ENCODE data around the gene SNTN. TPM values are rescaled to one million over a fixed set of nuclear protein-coding genes. Genes with fewer than 3 reads are reported as not detected.

SNTN gene
- total RNA-seq = not detected

- Histone ChIP-seq H3K27ac (replicated peaks in 1 of 4) (no peak within 1 kb of the TSS), H3K9me3 (no peaks in the 10 kb centered on the region), H3K36me3 (no peaks in the 10 kb centered on the region), H3K4me3 (no peak within 1 kb of the TSS), H3K27me3 (no peaks in the 10 kb centered on the region), H3K4me1 (no peaks in the 10 kb centered on the region)
- WGBS = 65% methylated on average over 5 of the region's 5 CpGs
- intact Hi-C loops (cut with DNase I) = no loop called here
- DNase-seq (ENCODE audit: extremely low spot score) = no peak
- TF ChIP-seq POLR2AphosphoS5 (IDR thresholded peaks at IDR 0.05) (no peak), CTCF (IDR thresholded peaks at IDR 0.05) (no peak), POLR2A (IDR thresholded peaks at IDR 0.05; ENCODE audit: low read depth) (no peak), EP300 (IDR thresholded peaks at IDR 0.05) (no peak)
These were observed at the start of gene SNTN for GRCh38 chr3:63652066-63652725. TSS of gene SNTN (plus strand) at chr3:63652675. CDS start at chr3:63652688, 13 bp downstream.

GRCh38 chr3:63607716-63608115 lies 44.8 kb upstream of the SNTN start:
- intact Hi-C loops (cut with DNase I) = no loop called here
- Histone ChIP-seq H3K4me1 (no peaks in the 10 kb centered on the region), H3K27me3 (no peaks in the 10 kb centered on the region), H3K36me3 (no peaks in the 10 kb centered on the region), H3K27ac (replicated peaks in 1 of 4) (no peak overlapping the region), H3K4me3 (no peak overlapping the region), H3K9me3 (no peaks in the 10 kb centered on the region)
- no peak for DNase-seq (ENCODE audit: extremely low spot score)
- TF ChIP-seq CTCF (IDR thresholded peaks at IDR 0.05) = no peak
- TF ChIP-seq POLR2A (IDR thresholded peaks at IDR 0.05; ENCODE audit: low read depth) = no peak
- TF ChIP-seq POLR2AphosphoS5 (IDR thresholded peaks at IDR 0.05) = no peak
- 68% methylated on average over 3 of the region's 3 CpGs for WGBS

GRCh38 chr3:63609408-63609807 lies 43.1 kb upstream of the SNTN start:
- no peak overlapping the region for H3K27ac ChIP-seq (replicated peaks in 1 of 4)
- no peak for DNase-seq (ENCODE audit: extremely low spot score)
- intact Hi-C loops (cut with DNase I) = no loop called here
- H3K36me3 ChIP-seq = no peaks in the 10 kb centered on the region
- 87% methylated on average over 7 of the region's 7 CpGs for WGBS
- no peaks in the 10 kb centered on the region for H3K27me3 ChIP-seq
- H3K4me1 ChIP-seq = no peaks in the 10 kb centered on the region
- H3K9me3 ChIP-seq = no peaks in the 10 kb centered on the region
- no peak overlapping the region for H3K4me3 ChIP-seq
- TF ChIP-seq POLR2A (IDR thresholded peaks at IDR 0.05; ENCODE audit: low read depth) = no peak
- no peak for TF ChIP-seq CTCF (IDR thresholded peaks at IDR 0.05)
- no peak for TF ChIP-seq EP300 (IDR thresholded peaks at IDR 0.05)
- no peak for TF ChIP-seq POLR2AphosphoS5 (IDR thresholded peaks at IDR 0.05)

- Histone ChIP-seq H3K9me3 (no peaks in the 10 kb centered on the region), H3K4me3 (no peak overlapping the region), H3K36me3 (no peaks in the 10 kb centered on the region), H3K27me3 (no peaks in the 10 kb centered on the region), H3K27ac (replicated peaks in 1 of 4) (no peak overlapping the region), H3K4me1 (no peaks in the 10 kb centered on the region)
- WGBS = 91% methylated on average over 4 of the region's 4 CpGs
- no peak for TF ChIP-seq EP300 (IDR thresholded peaks at IDR 0.05)
- no peak for TF ChIP-seq POLR2A (IDR thresholded peaks at IDR 0.05; ENCODE audit: low read depth)
- TF ChIP-seq CTCF (IDR thresholded peaks at IDR 0.05) = no peak
- no peak for TF ChIP-seq POLR2AphosphoS5 (IDR thresholded peaks at IDR 0.05)
- DNase-seq (ENCODE audit: extremely low spot score) = no peak
- intact Hi-C loops (cut with DNase I) = no loop called here
These were observed 42.6 kb upstream of the SNTN start for GRCh38 chr3:63609834-63610233.

GRCh38 chr3:63611382-63611781 lies 41.1 kb upstream of the SNTN start:
- DNase-seq (ENCODE audit: extremely low spot score) = no peak
- TF ChIP-seq POLR2A (IDR thresholded peaks at IDR 0.05; ENCODE audit: low read depth) (no peak), POLR2AphosphoS5 (IDR thresholded peaks at IDR 0.05) (no peak), CTCF (IDR thresholded peaks at IDR 0.05) (no peak), EP300 (IDR thresholded peaks at IDR 0.05) (no peak)
- Histone ChIP-seq H3K9me3 (no peaks in the 10 kb centered on the region), H3K36me3 (no peaks in the 10 kb centered on the region), H3K4me1 (no peaks in the 10 kb centered on the region), H3K27me3 (no peaks in the 10 kb centered on the region), H3K27ac (replicated peaks in 1 of 4) (no peak overlapping the region), H3K4me3 (no peak overlapping the region)
- 83% methylated on average over 1 of the region's 1 CpG for WGBS
- intact Hi-C loops (cut with DNase I) = no loop called here

Measured in esophagus muscularis mucosa (tissue), 4 donors.